Measurements from ENCODE around the gene MAP2K5. TPM values are rescaled to one million over a fixed set of nuclear protein-coding genes. Genes with fewer than 3 reads are reported as not detected.

The MAP2K5 gene
- total and polyA plus RNA-seq, 9 of the 15 experiments (the other 6 are each of a cell fraction or from before 2014, with no cell fraction given), result 0.41 to 16.5 (median 7.5) TPM

GRCh38 chr15:67755936-67756335 lies 213.4 kb downstream of the MAP2K5 start:
- CTCF ChIA-PET (ENCODE audit: low intra/inter-chr PET ratio), result no interaction called here
- no peak overlapping the region for H2AFZ ChIP-seq (ENCODE audit: low read depth, low read length)
- POLR2A ChIA-PET, result interaction anchor here (0.5 to 1.3 kb wide), 8 partner anchors 8 to 386 kb away, joined by 3 to 5 read pairs (median 3); no protein-coding TSS in a partner anchor
- no peak for TF ChIP-seq FOSL1 (tag; conservative IDR thresholded peaks at IDR 0.05)
- TF ChIP-seq ZNF408 (CRISPR knock-in tag; IDR thresholded peaks at IDR 0.05; ENCODE audit: low read depth), result no peak
- no peak for TF ChIP-seq ZNF518B (CRISPR knock-in tag; IDR thresholded peaks at IDR 0.05)
- TF ChIP-seq RFX7 (CRISPR knock-in tag; IDR thresholded peaks at IDR 0.05), result no peak
- no peak for TF ChIP-seq MAFK (IDR thresholded peaks at IDR 0.05; ENCODE audit: low read length)
- TF ChIP-seq ID3 (CRISPR knock-in tag; IDR thresholded peaks at IDR 0.05), result no peak
- TF ChIP-seq ID3 (tag; IDR thresholded peaks at IDR 0.05), result no peak
- TF ChIP-seq ZBTB9 (CRISPR knock-in tag; IDR thresholded peaks at IDR 0.05), result no peak
- TF ChIP-seq MXD1 (CRISPR knock-in tag; IDR thresholded peaks at IDR 0.05; ENCODE audit: borderline replicate concordance, poor library complexity, severe bottlenecking), result no peak
- TF ChIP-seq CLOCK (CRISPR knock-in tag; IDR thresholded peaks at IDR 0.05; ENCODE audit: borderline replicate concordance), result no peak
- no peak for TF ChIP-seq NBN (IDR thresholded peaks at IDR 0.05; ENCODE audit: low read depth)
- TF ChIP-seq NCOA4 (IDR thresholded peaks at IDR 0.05; ENCODE audit: partially characterized antibody), result no peak
- no peak for TF ChIP-seq CREB3 (tag; conservative IDR thresholded peaks at IDR 0.05; ENCODE audit: low read depth)

More at GRCh38 chr15:67755936-67756335, 213.4 kb downstream of the MAP2K5 start:
- no peak overlapping the region for H3K27ac ChIP-seq (ENCODE audit: extremely low read depth, low read depth, low read length)
- H3K4me2 ChIP-seq (ENCODE audit: insufficient read depth, low read length), result no peak overlapping the region
- intact Hi-C loops (cut with micrococcal nuclease) (no loop called here), in situ Hi-C loops (cut with MboI) (no loop called here)
- ATAC-seq (no peak), DNase-seq (ENCODE audit: extremely low read depth in 1 of 4, low spot score in 3 of 4) (no peak), FAIRE-seq (no peak)
- H3K4me3 ChIP-seq, result no peak overlapping the region
- H4K20me1 ChIP-seq (replicated peaks; ENCODE audit: control insufficient read depth, insufficient read depth, low read length), result no peaks in the 10 kb centered on the region
- H3K27me3 ChIP-seq (ENCODE audit: control insufficient read depth in 2 of 2, insufficient read depth in 2 of 2, low read length in 2 of 2), result no peaks in the 10 kb centered on the region
- no peaks in the 10 kb centered on the region for H3K36me3 ChIP-seq (ENCODE audit: control insufficient read depth, insufficient read depth, low read length)
- H3K9ac ChIP-seq (ENCODE audit: insufficient read depth in 1 of 2, low read depth in 2 of 2, low read length in 2 of 2), result no peak overlapping the region
- H3K79me2 ChIP-seq (ENCODE audit: control insufficient read depth, insufficient read depth, low read length), result no peaks in the 10 kb centered on the region
- H3K4me1 ChIP-seq (replicated peaks in 1 of 2; ENCODE audit: control insufficient read depth in 2 of 2, insufficient read depth in 2 of 2, low read length in 2 of 2), result no peaks in the 10 kb centered on the region
- H3K9me3 ChIP-seq (replicated peaks; ENCODE audit: control insufficient read depth, insufficient read depth, low read depth, low read length), result no peaks in the 10 kb centered on the region
- no TSS peak for BruUV-seq (replicated peaks)
- no peaks in the 10 kb centered on the region for H3K9me1 ChIP-seq (ENCODE audit: control insufficient read depth, insufficient read depth, low read length)
- WGBS (ENCODE audit: insufficient coverage, low coverage, missing lambda C conversion rate), result 36% methylated on average over 1 of the region's 1 CpG
